ELR (cell line): ENCODE measurements around the gene CGB8.
A peak's percentile ranks its signal among the peaks of the same experiment; 100 is the strongest.

Experiments used
- DNase-seq: peaks from one replicate; pipeline ENCODE4 v3.0.0-alpha.2; 2015; ENCODE audit warnings: low read depth

CGB8 gene

GRCh38 chr19:49006905-49007304 lies 42.0 kb downstream of the CGB8 start:
- no peak for DNase-seq

- no peak for DNase-seq
These were observed 43.8 kb downstream of the CGB8 start for GRCh38 chr19:49004964-49005614.

- no peak for DNase-seq
These were observed 44.8 kb downstream of the CGB8 start for GRCh38 chr19:49004133-49004532.

GRCh38 chr19:48999481-49000325 lies 49.2 kb downstream of the CGB8 start:
- DNase-seq: peak; percentile 81

GRCh38 chr19:48997972-48998371 lies 50.9 kb downstream of the CGB8 start:
- peak; percentile 83 for DNase-seq
